Panc1 (cell line): ENCODE results near the gene NCK2. TPM values are rescaled to one million over a fixed set of nuclear protein-coding genes. Genes with fewer than 3 reads are reported as not detected.

Experiments used
- ATAC-seq: fragments of 200-7000 bp; cut with Tn5 transposase; 2 replicates; pipeline ENCODE4 v1.9.1; 2020; ENCODE audit warnings: mild to moderate bottlenecking, moderate library complexity
- BruUV-seq: library from RNA; stranded (reverse); fragments of 400-500 nt; replicated peaks from 2 replicates; lab custom pipeline; 2021; lab: Mats Ljungman, UMichigan
- CTCF ChIA-PET: fragments of 300-600 bp; sonication (Branson Sonifier 250); formaldehyde crosslinking; loops from one replicate; lab custom pipeline; 2022; ENCODE audit warnings: antibody characterized with exemption; lab: Charles Lee
- POLR2A ChIA-PET: fragments of 300-600 bp; sonication (Branson Sonifier 250); formaldehyde crosslinking; loops from one replicate; lab custom pipeline; 2022; ENCODE audit warnings: antibody characterized with exemption; lab: Charles Lee
- DNase-seq: peaks from one replicate; pipeline ENCODE4 v3.0.0-alpha.2; 2010; ENCODE audit warnings: low read depth, low spot score
- H3K27ac ChIP-seq: 2 replicates; pipeline ENCODE4 v1.5.1; 2011; ENCODE audit warnings: mild to moderate bottlenecking, low read length, inconsistent platforms
- H3K27me3 ChIP-seq: fragments of 200-500 bp; sonication (Bioruptor generic); 2 replicates; pipeline ENCODE4 v1.6.0; 2014; ENCODE audit warnings: low read length, inconsistent platforms; ENCODE audit not compliant: control insufficient read depth, insufficient read depth
- H3K36me3 ChIP-seq: fragments of 200-500 bp; sonication (Bioruptor generic); 2 replicates; pipeline ENCODE4 v1.5.1; 2014; ENCODE audit warnings: inconsistent platforms, mild to moderate bottlenecking, low read length, moderate library complexity; ENCODE audit not compliant: control insufficient read depth, insufficient read depth
- H3K4me1 ChIP-seq: 2 replicates; pipeline ENCODE4 v1.5.1; 2011; ENCODE audit warnings: inconsistent platforms, mild to moderate bottlenecking, low read length, moderate library complexity; ENCODE audit not compliant: control insufficient read depth, insufficient read depth
- H3K4me3 ChIP-seq, 2 experiments: 2 replicates each; pipeline ENCODE4 v1.5.1; 2011 to 2012; ENCODE audit warnings: low read depth in 2 of 2, low read length in 2 of 2, mild to moderate bottlenecking in 2 of 2, inconsistent platforms in 1 of 2, moderate library complexity in 1 of 2
- H3K9me3 ChIP-seq: fragments of 200-500 bp; sonication (Bioruptor generic); 2 replicates; pipeline ENCODE4 v1.5.1; 2014; ENCODE audit warnings: low read depth, mild to moderate bottlenecking, inconsistent platforms, low read length, moderate library complexity; ENCODE audit not compliant: control insufficient read depth, insufficient read depth
- POLR2AphosphoS5 ChIP-seq: IDR thresholded peaks from 2 replicates; pipeline ENCODE4 v1.6.1; 2012; ENCODE audit warnings: mild to moderate bottlenecking, low read depth, low read length, moderate library complexity
- SIN3A ChIP-seq: IDR thresholded peaks from 2 replicates; pipeline ENCODE4 v1.6.1; 2012; ENCODE audit warnings: low read depth, mild to moderate bottlenecking, low read length, moderate library complexity, borderline replicate concordance; ENCODE audit not compliant: insufficient read depth
- TCF7L2 ChIP-seq: IDR thresholded peaks from 2 replicates; pipeline ENCODE4 v1.6.1; 2011; ENCODE audit warnings: mild to moderate bottlenecking, low read depth, low read length, inconsistent platforms
- in situ Hi-C: cut with HindIII; loops from 2 replicates; pipeline ENCODE4 v1.10.0; 2016; ENCODE audit warnings: low sequenced_read_pairs, low pct_unique_long_range_greater_than_20kb
- intact Hi-C: fragments of 100-400 bp; cut with micrococcal nuclease; formaldehyde crosslinking; loops from one replicate; pipeline ENCODE4 v1.10.0; 2022; ENCODE audit not compliant: unreplicated experiment
- total RNA-seq: library from RNA; stranded (reverse); gene quantifications from one replicate; pipeline ENCODE4 v1.2.1, GENCODE V29; 2021; ENCODE audit not compliant: unreplicated experiment
- TF ChIP-seq, protein P1 (sequence below), 2 experiments: IDR thresholded peaks; 2 replicates each; pipeline ENCODE4 v1.6.1; 2011 to 2012; ENCODE audit warnings: low read depth in 2 of 2, control low read depth in 1 of 2, low read length in 1 of 2, mild to moderate bottlenecking in 1 of 2, moderate library complexity in 1 of 2; ENCODE audit not compliant: insufficient read depth in 1 of 2
- TF ChIP-seq, protein P2 (sequence below): fragments of 450-650 bp; IDR thresholded peaks from 2 replicates; pipeline ENCODE4 v1.5.1; 2017; ENCODE audit warnings: mild to moderate bottlenecking

NCK2 gene
- total RNA-seq, 1 experiment from 2014 or later, result 60.7 TPM

GRCh38 chr2:105782646-105783045 is 37.9 kb downstream of the NCK2 start:
- H3K27ac ChIP-seq, result no peak overlapping the region
- H3K4me3 ChIP-seq, result no peak overlapping the region
- DNase-seq, result no peak
- no peaks in the 10 kb centered on the region for H3K36me3 ChIP-seq
- TF ChIP-seq TCF7L2, result no peak
- no peak for TF ChIP-seq SIN3A
- TF ChIP-seq, protein P1, sequence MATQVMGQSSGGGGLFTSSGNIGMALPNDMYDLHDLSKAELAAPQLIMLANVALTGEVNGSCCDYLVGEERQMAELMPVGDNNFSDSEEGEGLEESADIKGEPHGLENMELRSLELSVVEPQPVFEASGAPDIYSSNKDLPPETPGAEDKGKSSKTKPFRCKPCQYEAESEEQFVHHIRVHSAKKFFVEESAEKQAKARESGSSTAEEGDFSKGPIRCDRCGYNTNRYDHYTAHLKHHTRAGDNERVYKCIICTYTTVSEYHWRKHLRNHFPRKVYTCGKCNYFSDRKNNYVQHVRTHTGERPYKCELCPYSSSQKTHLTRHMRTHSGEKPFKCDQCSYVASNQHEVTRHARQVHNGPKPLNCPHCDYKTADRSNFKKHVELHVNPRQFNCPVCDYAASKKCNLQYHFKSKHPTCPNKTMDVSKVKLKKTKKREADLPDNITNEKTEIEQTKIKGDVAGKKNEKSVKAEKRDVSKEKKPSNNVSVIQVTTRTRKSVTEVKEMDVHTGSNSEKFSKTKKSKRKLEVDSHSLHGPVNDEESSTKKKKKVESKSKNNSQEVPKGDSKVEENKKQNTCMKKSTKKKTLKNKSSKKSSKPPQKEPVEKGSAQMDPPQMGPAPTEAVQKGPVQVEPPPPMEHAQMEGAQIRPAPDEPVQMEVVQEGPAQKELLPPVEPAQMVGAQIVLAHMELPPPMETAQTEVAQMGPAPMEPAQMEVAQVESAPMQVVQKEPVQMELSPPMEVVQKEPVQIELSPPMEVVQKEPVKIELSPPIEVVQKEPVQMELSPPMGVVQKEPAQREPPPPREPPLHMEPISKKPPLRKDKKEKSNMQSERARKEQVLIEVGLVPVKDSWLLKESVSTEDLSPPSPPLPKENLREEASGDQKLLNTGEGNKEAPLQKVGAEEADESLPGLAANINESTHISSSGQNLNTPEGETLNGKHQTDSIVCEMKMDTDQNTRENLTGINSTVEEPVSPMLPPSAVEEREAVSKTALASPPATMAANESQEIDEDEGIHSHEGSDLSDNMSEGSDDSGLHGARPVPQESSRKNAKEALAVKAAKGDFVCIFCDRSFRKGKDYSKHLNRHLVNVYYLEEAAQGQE (IDR thresholded peaks at IDR 0.05; ENCODE audit: insufficient read depth in 1 of 2, low read depth in 2 of 2, low read length in 1 of 2), result no peak
- CTCF ChIA-PET, result no interaction called here
- POLR2A ChIA-PET, result no interaction called here
- ATAC-seq, result no peak
- in situ Hi-C loops, result no loop called here
- BruUV-seq, result no TSS peak
- H3K4me1 ChIP-seq, result no peaks in the 10 kb centered on the region; the same call in 1 of the 2 replicates
- no peaks in the 10 kb centered on the region for H3K9me3 ChIP-seq
- H3K27me3 ChIP-seq, result no peaks in the 10 kb centered on the region
- intact Hi-C loops, result no loop called here

GRCh38 chr2:105783151-105783738 is 38.5 kb downstream of the NCK2 start:
- Histone ChIP-seq H3K4me1 (no peaks in the 10 kb centered on the region; the same call in 1 of the 2 replicates), H3K36me3 (no peaks in the 10 kb centered on the region), H3K4me3 (no peak overlapping the region), H3K27me3 (no peaks in the 10 kb centered on the region), H3K27ac (no peak overlapping the region), H3K9me3 (no peaks in the 10 kb centered on the region)
- ATAC-seq (no peak), DNase-seq (no peak)
- intact Hi-C loops, result no loop called here
- ChIA-PET POLR2A (interaction anchor here (0.5 kb wide), 1 partner anchor 10 kb away, joined by 7 read pairs; no protein-coding TSS in a partner anchor), CTCF (no interaction called here)
- TF ChIP-seq SIN3A (no peak), TCF7L2 (no peak), POLR2AphosphoS5 (no peak)
- TF ChIP-seq, protein P1 (IDR thresholded peaks at IDR 0.05; ENCODE audit: insufficient read depth in 1 of 2, low read depth in 2 of 2, low read length in 1 of 2), result no peak
- TF ChIP-seq, protein P2, sequence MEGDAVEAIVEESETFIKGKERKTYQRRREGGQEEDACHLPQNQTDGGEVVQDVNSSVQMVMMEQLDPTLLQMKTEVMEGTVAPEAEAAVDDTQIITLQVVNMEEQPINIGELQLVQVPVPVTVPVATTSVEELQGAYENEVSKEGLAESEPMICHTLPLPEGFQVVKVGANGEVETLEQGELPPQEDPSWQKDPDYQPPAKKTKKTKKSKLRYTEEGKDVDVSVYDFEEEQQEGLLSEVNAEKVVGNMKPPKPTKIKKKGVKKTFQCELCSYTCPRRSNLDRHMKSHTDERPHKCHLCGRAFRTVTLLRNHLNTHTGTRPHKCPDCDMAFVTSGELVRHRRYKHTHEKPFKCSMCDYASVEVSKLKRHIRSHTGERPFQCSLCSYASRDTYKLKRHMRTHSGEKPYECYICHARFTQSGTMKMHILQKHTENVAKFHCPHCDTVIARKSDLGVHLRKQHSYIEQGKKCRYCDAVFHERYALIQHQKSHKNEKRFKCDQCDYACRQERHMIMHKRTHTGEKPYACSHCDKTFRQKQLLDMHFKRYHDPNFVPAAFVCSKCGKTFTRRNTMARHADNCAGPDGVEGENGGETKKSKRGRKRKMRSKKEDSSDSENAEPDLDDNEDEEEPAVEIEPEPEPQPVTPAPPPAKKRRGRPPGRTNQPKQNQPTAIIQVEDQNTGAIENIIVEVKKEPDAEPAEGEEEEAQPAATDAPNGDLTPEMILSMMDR, result no peak
- in situ Hi-C loops, result no loop called here
- no TSS peak for BruUV-seq
